Mesothelial cell of epicardium (in vitro differentiated cells): Measurements from ENCODE around the gene CORT. TPM values are rescaled to one million over a fixed set of nuclear protein-coding genes. Genes with fewer than 3 reads are reported as not detected.
"Not testable (repeated sequence)": the region's sequence is repeated elsewhere in the genome, so short reads cannot be mapped to it uniquely, and the experiment has no call there.

Source experiments
- DNase-seq, 2 experiments: peaks; one replicate each; pipeline ENCODE4 v3.0.0; 2021; ENCODE audit warnings: low spot score in 2 of 2; ENCODE audit not compliant: unreplicated experiment in 2 of 2
- H3K27ac Mint-ChIP-seq: 2 replicates; pipeline ENCODE4 v1.8.0; 2021; ENCODE audit warnings: mixed read lengths
- H3K27me3 Mint-ChIP-seq: 2 replicates; pipeline ENCODE4 v1.8.0; 2021; ENCODE audit warnings: low read depth, mixed read lengths
- H3K36me3 Mint-ChIP-seq: 2 replicates; pipeline ENCODE4 v1.8.0; 2021; ENCODE audit warnings: mixed read lengths
- H3K4me1 Mint-ChIP-seq: 2 replicates; pipeline ENCODE4 v1.8.0; 2021; ENCODE audit warnings: mixed read lengths
- H3K4me3 Mint-ChIP-seq: 2 replicates; pipeline ENCODE4 v1.8.0; 2021; ENCODE audit warnings: mild to moderate bottlenecking, moderate library complexity, mixed read lengths
- H3K9me3 Mint-ChIP-seq: 2 replicates; pipeline ENCODE4 v1.8.0; 2021; ENCODE audit warnings: mixed read lengths
- CTCF ChIP-seq: fragments of 200-600 bp; sonication (generic); IDR thresholded peaks from one replicate; pipeline ENCODE4 v1.5.0; 2021; ENCODE audit warnings: antibody characterized with exemption; ENCODE audit not compliant: unreplicated experiment
- total RNA-seq: library from RNA; stranded (reverse); gene quantifications from 3 replicates; pipeline ENCODE4 v1.2.1, GENCODE V29; 2021

The CORT gene
- total RNA-seq, 1 donor from 2014 or later: 0.83 TPM

GRCh38 chr1:10419351-10419750, 30.5 kb upstream of the CORT start:
- DNase-seq: no peak
- H3K27ac Mint-ChIP-seq: peak overlapping the region; percentile 14
- H3K4me1 Mint-ChIP-seq: peaks cover 4% of the 10 kb centered on the region
- no peaks in the 10 kb centered on the region for H3K9me3 Mint-ChIP-seq
- no peak overlapping the region for H3K4me3 Mint-ChIP-seq
- H3K36me3 Mint-ChIP-seq: peaks cover 45% of the 10 kb centered on the region
- H3K27me3 Mint-ChIP-seq: no peaks in the 10 kb centered on the region
- TF ChIP-seq CTCF: no peak

- Mint-ChIP-seq H3K4me3 (no peak overlapping the region), H3K27ac (no peak overlapping the region), H3K4me1 (peaks cover 4% of the 10 kb centered on the region), H3K36me3 (peaks cover 32% of the 10 kb centered on the region), H3K27me3 (no peaks in the 10 kb centered on the region), H3K9me3 (no peaks in the 10 kb centered on the region)
- no peak for DNase-seq
- no peak for TF ChIP-seq CTCF
These were observed 28.2 kb upstream of the CORT start for GRCh38 chr1:10421637-10422036.

GRCh38 chr1:10424034-10424433, 25.8 kb upstream of the CORT start:
- no peak overlapping the region for H3K27ac Mint-ChIP-seq
- no peak for DNase-seq
- no peaks in the 10 kb centered on the region for H3K27me3 Mint-ChIP-seq
- peaks cover 16% of the 10 kb centered on the region for H3K36me3 Mint-ChIP-seq
- peaks cover 8% of the 10 kb centered on the region for H3K4me1 Mint-ChIP-seq
- H3K4me3 Mint-ChIP-seq: no peak overlapping the region
- H3K9me3 Mint-ChIP-seq: no peaks in the 10 kb centered on the region
- TF ChIP-seq CTCF: no peak

DNA sequence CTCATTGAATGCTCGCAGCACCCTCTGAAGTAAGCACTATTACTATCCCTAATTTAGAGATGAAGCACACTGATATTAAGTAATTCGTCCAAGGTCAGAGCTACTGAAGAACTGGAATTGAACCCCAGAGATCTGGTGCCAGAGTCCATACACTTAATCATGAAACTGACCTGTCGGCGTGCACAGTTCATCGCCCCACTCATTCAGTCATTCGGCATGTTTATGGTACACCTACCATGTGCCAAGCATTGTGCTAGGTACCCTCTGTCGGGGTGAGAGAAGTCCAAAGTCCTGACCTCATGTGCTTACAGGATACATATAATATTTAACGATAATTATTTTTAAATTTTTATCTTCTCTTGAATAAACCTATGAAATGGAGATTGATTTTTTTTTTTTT, 25.2 kb upstream of the CORT start:
- Mint-ChIP-seq H3K4me3 (no peak overlapping the region), H3K4me1 (peaks cover 8% of the 10 kb centered on the region), H3K9me3 (no peaks in the 10 kb centered on the region)

DNA sequence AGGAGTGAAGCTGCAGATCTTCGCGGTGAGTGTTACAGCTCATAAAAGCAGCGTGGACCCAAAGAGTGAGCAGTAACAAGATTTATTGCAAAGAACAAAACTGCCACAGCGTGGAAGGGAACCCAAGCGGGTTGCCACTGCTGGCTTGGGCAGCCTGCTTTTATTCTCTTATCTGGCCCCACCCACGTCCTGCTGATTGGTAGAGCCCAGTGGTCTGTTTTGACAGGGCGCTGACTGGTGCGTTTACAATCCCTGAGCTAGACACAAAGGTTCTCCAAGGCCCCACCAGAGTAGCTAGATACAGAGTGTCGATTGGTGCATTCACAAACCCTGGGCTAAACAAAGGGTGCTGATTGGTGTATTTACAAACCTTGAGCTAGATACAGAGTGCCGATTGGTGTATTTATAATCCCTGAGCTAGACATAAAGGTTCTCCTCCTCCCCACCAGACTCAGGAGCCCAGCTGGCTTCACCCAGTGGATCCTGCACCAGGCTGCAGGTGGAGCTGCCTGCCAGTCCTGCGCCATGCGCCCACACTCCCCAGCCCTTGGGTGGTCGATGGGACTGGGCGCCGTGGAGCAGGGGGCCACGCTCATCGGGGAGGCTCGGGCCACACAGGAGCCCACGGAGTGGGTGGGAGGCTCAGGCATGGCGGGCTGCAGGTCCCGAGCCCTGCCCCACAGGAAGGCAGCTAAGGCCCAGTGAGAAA, 23.9 kb upstream of the CORT start:
- not testable (repeated sequence) for DNase-seq, H3K36me3 Mint-ChIP-seq, H3K27ac Mint-ChIP-seq, H3K4me3 Mint-ChIP-seq, H3K9me3 Mint-ChIP-seq, H3K27me3 Mint-ChIP-seq
- H3K4me1 Mint-ChIP-seq: peaks cover 14% of the 10 kb centered on the region

More for the DNA sequence above, 25.2 kb upstream of the CORT start:
- Mint-ChIP-seq H3K36me3 (peaks cover 10% of the 10 kb centered on the region), H3K27me3 (no peaks in the 10 kb centered on the region), H3K27ac (no peak overlapping the region)
- no peak for TF ChIP-seq CTCF
- no peak for DNase-seq

DNA sequence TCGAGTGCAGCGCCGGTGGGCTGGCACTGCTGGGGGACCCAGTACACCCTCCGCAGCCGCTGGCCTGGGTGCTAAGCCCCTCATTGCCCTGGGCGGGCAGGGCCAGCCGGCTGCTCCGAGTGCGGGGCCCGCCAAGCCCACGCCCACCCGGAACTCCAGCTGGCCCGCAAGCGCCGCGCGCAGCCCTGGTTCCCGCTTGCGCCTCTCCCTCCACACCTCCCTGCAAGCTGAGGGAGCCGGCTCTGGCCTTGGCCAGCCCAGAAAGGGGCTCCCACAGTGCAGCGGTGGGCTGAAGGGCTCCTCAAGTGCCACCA, 23.3 kb upstream of the CORT start:
- H3K4me1 Mint-ChIP-seq: peaks cover 19% of the 10 kb centered on the region
- H3K27me3 Mint-ChIP-seq, H3K36me3 Mint-ChIP-seq, H3K4me3 Mint-ChIP-seq, H3K27ac Mint-ChIP-seq, DNase-seq, H3K9me3 Mint-ChIP-seq: not testable (repeated sequence)

- Mint-ChIP-seq H3K9me3 (no peaks in the 10 kb centered on the region), H3K27me3 (no peaks in the 10 kb centered on the region), H3K4me1 (peaks cover 16% of the 10 kb centered on the region), H3K36me3 (no peaks in the 10 kb centered on the region), H3K4me3 (no peak overlapping the region), H3K27ac (no peak overlapping the region)
- DNase-seq: no peak
- no peak for TF ChIP-seq CTCF
These were observed 20.8 kb upstream of the CORT start for GRCh38 chr1:10428984-10429383.
